GDM1 (cell line): ENCODE data around the gene GUSB.

ENCODE experiments used
- DNase-seq: peaks from one replicate; lab custom pipeline; 2025; lab: John Stamatoyannopoulos, UW

The GUSB gene

DNA sequence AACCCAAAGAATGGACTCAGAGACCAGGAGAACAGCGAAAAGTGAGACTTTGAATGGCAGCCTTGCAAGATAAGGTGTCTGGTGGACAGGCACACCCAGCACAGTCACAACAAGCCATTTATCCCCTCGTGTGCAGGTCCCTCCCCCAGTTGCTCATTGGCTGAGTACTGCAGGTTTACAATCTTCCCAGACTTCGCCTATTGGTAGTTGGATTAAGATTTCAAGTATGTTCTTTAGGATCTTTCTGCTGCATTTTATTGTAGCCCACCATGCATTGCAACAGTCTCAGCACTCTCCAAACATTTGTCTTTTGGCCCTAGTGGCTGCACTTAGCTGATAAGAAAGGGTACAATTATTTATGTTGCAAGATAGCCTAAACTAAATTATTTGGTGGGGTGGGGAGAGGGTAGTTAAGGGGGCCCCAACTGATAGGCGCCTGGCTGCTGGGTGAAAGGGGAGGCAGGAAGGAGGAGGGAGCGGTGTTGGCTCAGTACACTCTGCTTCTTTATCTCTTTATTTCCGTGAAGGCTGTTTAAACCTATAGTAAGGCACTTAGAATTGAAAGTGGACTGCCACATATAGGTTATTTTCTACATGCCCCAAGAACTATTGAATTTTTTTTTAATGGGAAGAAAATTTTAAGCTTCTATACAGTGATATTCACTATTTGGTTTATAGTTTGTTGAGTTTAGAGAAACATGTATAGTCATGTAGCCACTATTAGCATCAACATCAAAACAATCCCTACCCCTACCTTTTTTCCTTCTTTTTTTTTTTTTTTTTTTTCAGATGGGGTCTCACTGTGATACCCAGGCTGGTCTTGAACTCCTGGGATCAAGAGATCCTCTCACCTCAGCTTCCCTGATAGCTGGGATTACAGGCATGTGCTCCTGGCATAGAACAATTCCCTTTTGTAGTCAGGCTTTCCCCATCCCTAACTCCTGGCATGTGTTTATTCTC is 54.2 kb downstream of the GUSB start:
- DNase-seq: no peak

DNA sequence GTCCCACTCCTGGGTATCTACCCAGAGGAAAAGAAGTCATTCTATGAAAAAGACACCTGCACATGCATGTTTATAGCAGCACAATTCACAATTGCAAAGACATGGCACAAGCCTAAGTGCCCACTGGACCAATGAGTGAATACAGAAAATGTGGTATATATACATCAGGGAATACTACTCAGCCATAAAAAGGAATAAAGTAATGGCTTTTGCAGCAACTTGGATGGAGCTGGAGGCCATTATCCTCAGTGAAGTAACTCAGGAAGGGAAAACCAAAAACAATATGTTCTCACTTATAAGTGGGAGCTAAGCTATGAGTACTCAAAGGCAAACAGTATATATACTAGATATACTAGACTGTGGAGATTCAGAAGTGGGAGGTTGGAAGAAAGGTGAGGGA is 55.4 kb downstream of the GUSB start:
- no peak for DNase-seq

DNA sequence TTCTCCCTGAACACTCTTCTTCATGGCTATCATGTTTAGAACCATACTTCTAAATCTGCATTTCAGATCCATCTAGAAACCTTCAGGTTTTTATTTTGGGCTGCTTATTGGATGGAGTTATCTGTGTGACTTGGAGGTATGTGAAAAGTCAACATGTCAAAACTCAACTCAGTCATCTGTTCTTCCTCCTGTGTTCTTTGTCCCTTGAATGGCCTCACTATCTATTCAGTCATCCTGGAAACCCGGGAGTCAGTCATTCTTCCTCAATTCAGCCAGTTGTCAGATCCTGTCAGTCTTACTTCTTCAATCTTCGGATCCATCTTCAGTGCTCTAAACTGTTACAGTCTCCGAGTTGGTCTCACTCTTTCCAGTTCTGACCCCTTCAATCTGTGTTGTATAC is 57.0 kb downstream of the GUSB start:
- no peak for DNase-seq

DNA sequence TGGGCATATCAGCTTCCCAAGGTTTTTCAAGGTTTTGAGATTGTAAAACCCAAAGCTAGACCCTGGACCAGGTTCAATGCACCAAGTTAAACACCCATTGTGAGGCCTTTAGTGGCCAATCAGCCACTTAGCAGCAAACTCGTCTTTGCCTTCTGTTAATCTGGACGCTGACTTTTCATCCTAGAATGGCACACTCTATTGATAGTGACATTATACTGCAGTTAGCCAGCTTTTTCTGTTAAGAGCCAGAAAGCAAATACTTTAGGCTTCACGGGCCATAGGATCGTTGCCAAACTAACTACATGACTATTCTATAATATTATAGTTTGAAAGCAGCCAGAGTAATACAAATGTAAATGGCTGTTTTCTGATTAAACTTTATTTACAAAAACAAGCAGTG is 57.8 kb downstream of the GUSB start:
- no peak for DNase-seq

DNA sequence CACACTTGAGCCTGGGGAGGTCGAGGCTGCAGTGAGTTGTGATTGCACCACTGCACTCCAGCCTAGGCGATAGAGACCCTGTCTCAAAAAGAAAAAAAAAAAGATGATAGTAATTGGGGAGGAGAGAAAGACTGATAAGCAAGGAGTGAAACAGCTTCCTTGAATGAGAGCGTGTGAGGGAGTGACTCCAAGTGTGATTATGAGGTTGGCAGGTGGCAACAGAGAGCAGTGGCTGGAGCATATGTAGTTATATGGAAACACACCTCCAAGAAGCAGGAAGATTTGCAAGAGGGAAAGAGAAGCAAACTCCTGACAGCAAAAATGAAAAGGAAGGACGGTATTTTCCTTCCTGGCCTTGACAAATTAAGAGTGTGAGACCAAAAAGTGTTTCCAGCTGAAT is 58.7 kb downstream of the GUSB start:
- DNase-seq: no peak

DNA sequence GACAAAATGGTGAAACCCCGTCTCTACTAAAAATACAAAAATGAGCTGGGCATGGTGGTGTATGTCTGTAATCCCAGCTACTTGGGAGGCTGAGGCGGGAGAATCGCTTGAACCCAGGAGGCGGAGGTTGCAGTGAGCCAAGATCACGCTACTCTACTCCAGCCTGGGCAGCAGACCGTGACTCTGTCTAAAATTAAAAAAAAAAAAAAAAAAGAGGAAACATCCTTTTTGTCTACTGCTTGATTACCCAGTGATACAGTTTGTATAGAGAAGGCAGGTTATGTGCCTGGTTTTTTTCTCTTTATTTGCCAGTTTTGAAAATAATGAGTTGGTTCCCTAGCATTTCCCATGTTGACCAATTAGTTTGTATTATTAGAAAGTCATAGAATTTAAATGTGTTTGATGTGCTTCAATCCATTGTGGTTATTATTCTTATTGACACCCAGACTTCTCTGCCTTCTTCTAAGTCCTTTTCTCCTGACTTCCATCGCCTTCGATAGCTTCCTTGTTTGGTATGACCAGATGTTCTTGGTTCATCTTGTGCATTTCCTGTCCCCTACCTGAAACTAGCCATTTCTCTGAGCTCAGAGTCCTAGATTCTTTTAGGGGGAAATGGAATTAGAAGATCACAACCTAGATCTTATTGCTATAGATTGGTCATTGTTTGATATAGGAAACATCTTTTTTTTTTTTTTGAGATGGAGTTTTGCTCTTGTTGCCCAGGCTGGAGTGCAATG is 65.9 kb downstream of the GUSB start:
- no peak for DNase-seq

DNA sequence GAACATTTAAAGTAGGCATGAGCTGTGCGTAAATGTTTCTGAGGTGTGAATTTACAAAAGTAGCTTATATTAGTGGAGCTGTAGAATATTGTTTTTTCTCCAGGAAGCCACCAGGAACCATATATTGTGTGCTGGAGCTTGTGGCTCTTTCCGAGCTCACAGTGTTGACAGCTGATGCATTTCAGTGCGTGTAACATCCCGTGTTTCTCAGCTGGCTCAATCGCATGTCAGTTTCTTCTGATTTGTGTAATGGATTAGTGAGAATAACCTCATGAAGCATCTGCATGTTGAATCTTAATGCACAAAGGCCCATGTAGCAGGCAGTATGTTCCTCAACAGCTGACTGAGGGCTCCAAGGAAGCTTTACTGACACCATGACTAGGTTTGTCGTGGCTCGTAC is 69.8 kb downstream of the GUSB start:
- DNase-seq: no peak
